ENCODE data around the gene PRKRIP1. TPM values are rescaled to one million over a fixed set of nuclear protein-coding genes. Genes with fewer than 3 reads are reported as not detected.
"Not testable (repeated sequence)": the region's sequence is repeated elsewhere in the genome, so short reads cannot be mapped to it uniquely, and the experiment has no call there.

The PRKRIP1 gene
- 26.1 and 32.1 TPM in 2 replicates for total RNA-seq (2014; rRNA removed)
- polyA plus RNA-seq (2012), result 25.5 TPM

- DNase-seq (ENCODE audit: low read depth), result peak; percentile 94
These were observed at the start of gene PRKRIP1 for GRCh38 chr7:102395873-102396709. PRKRIP1 (plus strand) TSS chr7:102396363; CDS start chr7:102396412, 49 bp downstream.

- not testable (repeated sequence) for DNase-seq (ENCODE audit: low read depth)
These were observed 49.2 kb upstream of the PRKRIP1 start for GRCh38 chr7:102346983-102347382.

GRCh38 chr7:102356344-102356743, 39.8 kb upstream of the PRKRIP1 start, which contains the start of gene SPDYE6:
SPDYE6 (minus strand) TSS chr7:102356444; CDS start chr7:102356023, 421 bp downstream.
- DNase-seq (ENCODE audit: low read depth), result not testable (repeated sequence)

- peak; percentile 100 for DNase-seq (ENCODE audit: low read depth)
These were observed 32.4 kb upstream of the PRKRIP1 start for GRCh38 chr7:102363549-102364393.

- DNase-seq (ENCODE audit: low read depth), result not testable (repeated sequence)
These were observed 31.7 kb upstream of the PRKRIP1 start for GRCh38 chr7:102364394-102364886.

GRCh38 chr7:102365390-102365789, 30.8 kb upstream of the PRKRIP1 start:
- DNase-seq (ENCODE audit: low read depth), result not testable (repeated sequence)

- DNase-seq (ENCODE audit: low read depth), result not testable (repeated sequence)
These were observed 26.1 kb upstream of the PRKRIP1 start for GRCh38 chr7:102370038-102370437.

- DNase-seq (ENCODE audit: low read depth), result not testable (repeated sequence)
These were observed 23.4 kb upstream of the PRKRIP1 start for GRCh38 chr7:102372796-102373195.

GRCh38 chr7:102376964-102377466, 19.1 kb upstream of the PRKRIP1 start:
- DNase-seq (ENCODE audit: low read depth), result no peak

- not testable (repeated sequence) for DNase-seq (ENCODE audit: low read depth)
These were observed 15.3 kb upstream of the PRKRIP1 start for GRCh38 chr7:102380837-102381236.

- DNase-seq (ENCODE audit: low read depth), result not testable (repeated sequence)
These were observed 14.3 kb upstream of the PRKRIP1 start for GRCh38 chr7:102381696-102382425.

- DNase-seq (ENCODE audit: low read depth), result no peak
These were observed 9.1 kb upstream of the PRKRIP1 start for GRCh38 chr7:102387064-102387463.

- DNase-seq (ENCODE audit: low read depth), result no peak
These were observed 6.4 kb upstream of the PRKRIP1 start for GRCh38 chr7:102389810-102390209.

GRCh38 chr7:102390697-102391484, 5.3 kb upstream of the PRKRIP1 start:
- DNase-seq (ENCODE audit: low read depth), result peak; percentile 75

GRCh38 chr7:102392330-102392729, 3.8 kb upstream of the PRKRIP1 start:
- DNase-seq (ENCODE audit: low read depth), result no peak

- DNase-seq (ENCODE audit: low read depth), result no peak
These were observed 2.7 kb upstream of the PRKRIP1 start for GRCh38 chr7:102393467-102393866.

- no peak for DNase-seq (ENCODE audit: low read depth)
These were observed 631 bp upstream of the PRKRIP1 start for GRCh38 chr7:102395592-102395872.

GRCh38 chr7:102396710-102397019, 502 bp downstream of the PRKRIP1 start:
- no peak for DNase-seq (ENCODE audit: low read depth)

GRCh38 chr7:102398543-102398942, 2.4 kb downstream of the PRKRIP1 start:
- no peak for DNase-seq (ENCODE audit: low read depth)

- DNase-seq (ENCODE audit: low read depth), result no peak
These were observed 4.2 kb downstream of the PRKRIP1 start for GRCh38 chr7:102400360-102400759.

GRCh38 chr7:102403563-102403962, 7.4 kb downstream of the PRKRIP1 start:
- DNase-seq (ENCODE audit: low read depth), result no peak

All from LHCN-M2 (cell line).